Activated CD8-positive, alpha-beta memory T cell treated with anti-CD3 and anti-CD28 coated beads, Interleukin-2, amount 10 ng/mL, durations not matched to agents 7 days and 5 days (primary cell): ENCODE measurements around the gene CACNA1B. TPM values are rescaled to one million over a fixed set of nuclear protein-coding genes. Genes with fewer than 3 reads are reported as not detected.

Source experiments
- ATAC-seq: fragments of 150-1000 bp; cut with Tn5 transposase; one replicate; pipeline ENCODE4 v1.10.0; 2021; ENCODE audit warnings: moderate library complexity
- CTCF ChIA-PET: fragments of 350-600 bp; sonication (Branson Sonifier 250); formaldehyde crosslinking; loops from one replicate; lab custom pipeline; 2021; ENCODE audit warnings: antibody characterized with exemption; lab: Charles Lee
- DNase-seq: peaks from one replicate; pipeline ENCODE4 v3.0.0-alpha.2; 2020
- H3K27ac Mint-ChIP-seq: one replicate; pipeline ENCODE4 v1.8.0; 2021; ENCODE audit warnings: mild to moderate bottlenecking, mixed read lengths
- H3K27me3 Mint-ChIP-seq: one replicate; pipeline ENCODE4 v1.8.0; 2021; ENCODE audit warnings: mixed read lengths
- H3K36me3 Mint-ChIP-seq: one replicate; pipeline ENCODE4 v1.8.0; 2021; ENCODE audit warnings: mild to moderate bottlenecking, mixed read lengths
- H3K4me1 Mint-ChIP-seq: one replicate; pipeline ENCODE4 v1.8.0; 2021; ENCODE audit warnings: mixed read lengths
- H3K4me3 Mint-ChIP-seq: one replicate; pipeline ENCODE4 v1.8.0; 2021; ENCODE audit warnings: mild to moderate bottlenecking, moderate library complexity, mixed read lengths
- H3K9me3 Mint-ChIP-seq: one replicate; pipeline ENCODE4 v1.8.0; 2022; ENCODE audit warnings: low read depth, mixed read lengths
- total RNA-seq, 2 experiments: library from RNA; stranded (reverse); gene quantifications; one replicate each; pipeline ENCODE4 v1.2.3, GENCODE V29; 2021

The CACNA1B gene
- total RNA-seq, 2 experiments from 2014 or later: not detected

DNA sequence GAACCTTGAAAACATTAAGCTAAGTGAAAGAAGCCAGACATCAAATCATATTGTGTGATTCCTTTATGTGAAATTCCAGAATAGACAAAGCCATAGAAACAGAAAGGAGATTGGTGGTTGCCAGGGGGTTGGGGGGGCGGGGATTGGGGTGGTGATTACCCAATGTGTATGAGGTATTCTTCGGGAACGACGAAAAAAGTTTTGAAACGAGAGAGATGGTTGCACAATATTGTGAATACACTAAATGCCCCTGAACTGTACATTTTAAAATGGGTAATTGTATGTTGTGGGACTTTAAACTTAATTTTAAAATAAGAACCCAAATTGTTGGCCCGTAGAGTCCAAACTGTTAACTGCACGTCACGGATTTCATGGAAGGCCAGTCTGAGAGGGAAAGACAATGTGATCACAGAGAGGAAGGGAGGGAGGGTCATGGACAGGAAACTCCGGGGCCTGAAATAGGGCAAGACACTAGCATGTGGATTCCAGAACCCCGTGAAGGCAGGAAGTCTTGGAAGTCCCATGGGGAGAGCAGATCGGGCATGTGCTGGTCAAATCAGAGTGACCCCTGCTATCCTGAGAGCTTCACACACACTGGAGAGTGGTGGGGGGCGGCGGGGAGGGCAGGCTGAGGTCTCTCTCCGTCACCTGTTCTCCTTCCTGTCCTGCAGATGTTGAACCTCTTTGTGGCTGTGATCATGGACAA, 218.4 kb downstream of the CACNA1B start:
- CTCF ChIA-PET: no interaction called here
- Mint-ChIP-seq H3K9me3 (no peaks in the 10 kb centered on the region), H3K4me1 (no peaks in the 10 kb centered on the region), H3K27ac (no peak overlapping the region), H3K4me3 (no peak overlapping the region), H3K27me3 (peaks cover 3% of the 10 kb centered on the region), H3K36me3 (no peaks in the 10 kb centered on the region)
- ATAC-seq: no peak
- no peak for DNase-seq

- CTCF ChIA-PET: no interaction called here
- no peaks in the 10 kb centered on the region for H3K36me3 Mint-ChIP-seq
- no peak for ATAC-seq
- peaks cover 3% of the 10 kb centered on the region for H3K27me3 Mint-ChIP-seq
- no peaks in the 10 kb centered on the region for H3K9me3 Mint-ChIP-seq
- H3K27ac Mint-ChIP-seq: no peak overlapping the region
- peak; percentile 36 for DNase-seq
- H3K4me3 Mint-ChIP-seq: no peak overlapping the region
- H3K4me1 Mint-ChIP-seq: no peaks in the 10 kb centered on the region
These were observed 218.9 kb downstream of the CACNA1B start for GRCh38 chr9:138096519-138096845.

DNA sequence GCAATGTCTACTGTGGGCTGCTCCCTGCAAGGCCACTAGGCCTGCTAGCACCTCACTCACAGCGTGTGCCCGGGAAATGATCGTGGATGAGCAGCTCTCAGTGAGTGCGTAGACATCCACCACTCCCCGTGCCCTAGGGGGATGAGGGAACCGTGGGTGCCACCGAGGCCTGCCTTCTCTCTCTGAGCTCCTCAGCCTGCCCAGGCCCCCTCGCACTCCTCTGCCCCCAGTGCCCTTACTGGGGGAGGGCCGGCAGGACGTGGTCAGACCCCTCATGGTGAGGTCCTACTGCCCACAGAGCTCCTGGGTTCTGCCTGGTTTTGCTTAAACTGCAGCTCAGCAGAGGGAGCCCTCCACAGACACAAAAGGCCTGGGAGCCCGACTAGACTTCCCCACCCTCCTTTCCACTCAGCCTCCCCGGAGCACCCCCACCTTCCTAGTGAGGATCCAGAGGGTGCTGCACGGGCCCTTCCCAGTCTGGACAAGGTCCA, 220.0 kb downstream of the CACNA1B start:
- DNase-seq: peak; percentile 35
- CTCF ChIA-PET: no interaction called here

GRCh38 chr9:138098116-138098907, 220.7 kb downstream of the CACNA1B start:
- H3K4me1 Mint-ChIP-seq: no peaks in the 10 kb centered on the region
- H3K27me3 Mint-ChIP-seq: no peaks in the 10 kb centered on the region
- H3K27ac Mint-ChIP-seq: no peak overlapping the region
- ATAC-seq (no peak), DNase-seq (peak; percentile 36)
- no peaks in the 10 kb centered on the region for H3K9me3 Mint-ChIP-seq
- CTCF ChIA-PET: no interaction called here
- no peaks in the 10 kb centered on the region for H3K36me3 Mint-ChIP-seq
- H3K4me3 Mint-ChIP-seq: no peak overlapping the region

More for the DNA sequence above, 220.0 kb downstream of the CACNA1B start:
- Mint-ChIP-seq H3K4me1 (no peaks in the 10 kb centered on the region), H3K27me3 (no peaks in the 10 kb centered on the region), H3K36me3 (no peaks in the 10 kb centered on the region), H3K4me3 (no peak overlapping the region), H3K27ac (no peak overlapping the region), H3K9me3 (no peaks in the 10 kb centered on the region)
- ATAC-seq: no peak

DNA sequence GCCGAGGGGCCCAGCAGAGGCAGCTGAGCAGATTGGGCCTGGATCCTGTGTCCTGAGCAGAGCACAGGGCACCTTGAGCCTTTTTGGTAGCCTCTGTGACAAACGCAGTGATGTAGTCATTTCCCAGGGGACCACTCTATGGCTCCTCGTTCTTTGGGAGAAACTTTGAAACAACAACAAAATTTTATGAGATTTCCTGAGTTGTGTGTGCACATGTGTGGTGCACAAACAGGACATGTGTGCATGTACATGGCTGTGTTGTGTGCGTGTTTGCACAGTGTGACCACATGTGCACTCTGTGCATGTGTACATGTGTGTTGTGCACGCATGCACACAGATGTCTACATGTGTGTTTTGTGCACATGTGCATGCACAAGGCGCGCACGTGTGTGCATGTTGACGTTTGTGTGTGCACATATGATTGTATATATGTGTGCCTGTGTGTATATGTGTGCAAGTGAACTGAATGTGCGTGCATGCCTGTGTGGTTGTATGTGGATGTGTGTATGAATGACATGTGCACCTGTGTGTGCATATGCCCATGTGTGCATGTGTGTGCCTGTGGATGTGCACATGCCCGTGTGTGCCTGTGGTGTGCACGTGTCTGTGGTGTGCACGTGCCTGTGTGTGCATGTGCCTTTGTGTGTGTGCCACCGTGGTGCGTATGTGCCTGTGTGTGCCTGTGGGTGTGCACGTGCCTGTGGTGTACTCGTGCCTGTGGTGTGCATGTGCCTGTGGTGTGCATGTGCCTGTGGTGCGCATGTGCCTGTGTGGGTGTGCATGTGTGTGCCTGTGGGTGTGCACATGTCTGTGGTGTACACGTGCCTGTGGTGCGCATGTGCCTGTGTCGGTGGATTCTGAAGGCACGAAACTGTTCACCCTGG, 221.6 kb downstream of the CACNA1B start:
- Mint-ChIP-seq H3K36me3 (no peaks in the 10 kb centered on the region), H3K4me1 (no peaks in the 10 kb centered on the region), H3K9me3 (no peaks in the 10 kb centered on the region), H3K27me3 (no peaks in the 10 kb centered on the region), H3K4me3 (no peak overlapping the region), H3K27ac (no peak overlapping the region)
- DNase-seq: peak; percentile 21
- no peak for ATAC-seq
- CTCF ChIA-PET: no interaction called here

GRCh38 chr9:138099803-138100598, 222.4 kb downstream of the CACNA1B start:
- peak; percentile 7 for DNase-seq
- Mint-ChIP-seq H3K9me3 (no peaks in the 10 kb centered on the region), H3K27me3 (no peaks in the 10 kb centered on the region), H3K36me3 (no peaks in the 10 kb centered on the region), H3K4me1 (no peaks in the 10 kb centered on the region), H3K4me3 (no peak overlapping the region), H3K27ac (no peak overlapping the region)
- CTCF ChIA-PET: no interaction called here
- no peak for ATAC-seq

GRCh38 chr9:138100711-138101350, 223.2 kb downstream of the CACNA1B start:
- H3K4me3 Mint-ChIP-seq: no peak overlapping the region
- CTCF ChIA-PET: no interaction called here
- ATAC-seq (no peak), DNase-seq (peak; percentile 27)
- H3K36me3 Mint-ChIP-seq: no peaks in the 10 kb centered on the region
- H3K4me1 Mint-ChIP-seq: no peaks in the 10 kb centered on the region
- H3K27ac Mint-ChIP-seq: no peak overlapping the region
- H3K27me3 Mint-ChIP-seq: no peaks in the 10 kb centered on the region
- no peaks in the 10 kb centered on the region for H3K9me3 Mint-ChIP-seq

DNA sequence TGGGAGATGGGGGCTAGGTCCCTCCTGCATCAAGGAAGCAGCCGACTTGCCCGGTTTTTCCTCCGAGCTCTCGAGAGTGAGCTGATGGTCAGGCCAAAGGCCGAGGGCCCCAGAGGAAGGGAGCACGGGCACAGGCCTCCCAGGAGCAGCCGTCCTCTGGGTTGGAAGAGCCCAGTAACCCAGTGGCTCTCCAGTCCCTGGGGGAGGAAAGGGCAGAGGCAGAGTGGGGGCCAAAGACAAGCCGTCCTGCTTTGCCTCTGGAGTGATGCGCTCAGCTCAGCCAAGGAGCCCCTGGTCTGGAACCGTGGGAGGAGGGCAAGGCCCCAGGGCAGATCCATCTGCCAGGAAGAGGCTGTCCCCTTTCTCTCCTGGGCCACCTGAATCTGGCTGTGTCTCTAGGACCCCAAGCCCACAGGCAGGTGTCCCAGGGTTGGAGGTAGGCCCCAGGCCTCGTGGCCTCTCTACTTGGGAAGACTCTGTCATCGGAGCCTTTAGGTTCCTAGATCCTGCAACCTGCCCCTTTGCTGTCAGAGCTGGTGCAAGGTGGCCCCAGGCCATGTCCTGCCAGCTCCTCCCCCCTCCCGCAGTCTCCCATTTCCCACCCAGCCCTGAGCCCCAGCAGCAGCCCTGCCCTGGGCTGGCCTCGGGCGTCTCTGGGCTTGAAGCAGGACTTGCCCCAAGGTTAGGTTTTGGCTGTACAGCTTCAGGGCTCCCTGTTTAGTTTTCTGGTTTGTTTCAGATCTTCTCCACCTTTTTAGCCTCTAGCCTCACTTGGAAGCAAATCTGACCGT, 224.1 kb downstream of the CACNA1B start:
- CTCF ChIA-PET: no interaction called here
- ATAC-seq (no peak), DNase-seq (peak; percentile 4)
- Mint-ChIP-seq H3K36me3 (no peaks in the 10 kb centered on the region), H3K9me3 (no peaks in the 10 kb centered on the region), H3K4me1 (no peaks in the 10 kb centered on the region), H3K27me3 (no peaks in the 10 kb centered on the region), H3K27ac (no peak overlapping the region), H3K4me3 (no peak overlapping the region)

DNA sequence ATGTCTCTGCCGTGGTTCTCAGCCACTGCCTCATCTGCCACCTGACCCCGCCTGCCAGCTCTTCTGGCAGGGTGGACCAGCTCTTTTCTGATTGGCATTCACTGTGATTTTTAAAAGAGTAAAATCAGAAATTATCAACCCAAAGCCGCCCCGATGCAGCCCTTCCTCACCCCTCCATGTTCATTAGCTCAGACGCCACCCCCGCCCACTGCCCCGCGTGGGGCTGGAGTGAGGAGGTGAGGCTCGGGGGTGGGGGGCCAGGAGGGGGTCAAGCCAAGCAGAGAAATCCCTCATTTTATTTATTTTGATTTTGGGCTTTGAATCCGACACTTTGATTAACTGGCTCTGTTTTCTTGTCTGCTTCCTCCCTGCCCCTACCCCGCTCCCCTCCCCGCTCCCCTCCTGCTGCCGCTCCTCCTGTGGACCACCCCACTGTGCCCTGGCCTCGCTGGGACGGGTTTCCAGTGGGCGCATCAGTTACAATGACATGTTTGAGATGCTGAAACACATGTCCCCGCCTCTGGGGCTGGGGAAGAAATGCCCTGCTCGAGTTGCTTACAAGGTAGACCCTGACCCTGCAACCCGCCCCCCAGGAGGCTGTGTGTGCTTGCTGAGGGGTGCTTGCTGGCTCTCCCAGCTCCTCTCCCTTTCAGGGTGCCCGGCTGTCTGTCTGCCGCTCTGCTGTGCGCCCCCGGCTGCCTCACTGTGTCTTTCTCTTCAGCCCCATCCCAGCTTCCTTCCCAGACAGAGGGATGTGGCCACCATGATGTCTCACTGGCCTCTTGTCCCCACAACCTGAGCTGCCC, 224.9 kb downstream of the CACNA1B start:
- H3K27me3 Mint-ChIP-seq: no peaks in the 10 kb centered on the region
- no peaks in the 10 kb centered on the region for H3K4me1 Mint-ChIP-seq
- DNase-seq (no peak), ATAC-seq (no peak)
- no peaks in the 10 kb centered on the region for H3K9me3 Mint-ChIP-seq
- H3K36me3 Mint-ChIP-seq: no peaks in the 10 kb centered on the region
- H3K4me3 Mint-ChIP-seq: no peak overlapping the region
- CTCF ChIA-PET: no interaction called here
- no peak overlapping the region for H3K27ac Mint-ChIP-seq

- Mint-ChIP-seq H3K4me3 (no peak overlapping the region), H3K27me3 (no peaks in the 10 kb centered on the region), H3K9me3 (no peaks in the 10 kb centered on the region), H3K27ac (no peak overlapping the region), H3K36me3 (no peaks in the 10 kb centered on the region), H3K4me1 (no peaks in the 10 kb centered on the region)
- no peak for DNase-seq
- CTCF ChIA-PET: no interaction called here
- ATAC-seq: no peak
These were observed 225.7 kb downstream of the CACNA1B start for GRCh38 chr9:138103111-138103848.

DNA sequence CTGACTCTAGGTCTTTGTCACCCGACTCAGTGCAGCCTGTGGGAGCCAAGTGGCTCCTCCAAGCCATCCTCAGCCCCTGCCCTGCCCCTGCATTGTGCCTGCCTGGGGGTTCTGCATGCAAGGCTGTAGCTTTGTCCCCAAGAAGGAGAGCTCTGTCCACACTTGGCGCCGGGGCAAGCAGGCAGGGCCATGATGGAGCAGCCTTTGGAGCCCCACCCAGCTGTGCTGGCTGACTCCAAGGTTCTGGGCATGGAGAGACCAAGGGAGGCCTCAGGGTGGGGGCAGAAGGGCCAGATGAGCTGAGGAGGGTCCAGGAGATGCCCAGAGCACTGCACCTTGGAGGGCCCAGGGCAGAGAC, 226.2 kb downstream of the CACNA1B start:
- CTCF ChIA-PET: no interaction called here
- H3K4me3 Mint-ChIP-seq: no peak overlapping the region
- DNase-seq (no peak), ATAC-seq (no peak)
- H3K27me3 Mint-ChIP-seq: no peaks in the 10 kb centered on the region
- no peaks in the 10 kb centered on the region for H3K4me1 Mint-ChIP-seq
- no peaks in the 10 kb centered on the region for H3K36me3 Mint-ChIP-seq
- H3K27ac Mint-ChIP-seq: no peak overlapping the region
- H3K9me3 Mint-ChIP-seq: no peaks in the 10 kb centered on the region
